IPS-20b (cell line): ENCODE data around the gene JMJD4.

Experiments used
- H3K27ac ChIP-seq: one replicate; pipeline ENCODE4 v1.5.1; 2013; ENCODE audit warnings: low read length
- H3K27me3 ChIP-seq: 2 replicates; pipeline ENCODE4 v1.6.1; 2013; ENCODE audit warnings: mild to moderate bottlenecking, low read length, inconsistent platforms; ENCODE audit not compliant: insufficient read depth
- H3K36me3 ChIP-seq: 2 replicates; pipeline ENCODE4 v1.6.1; 2013; ENCODE audit warnings: low read depth, mild to moderate bottlenecking, inconsistent platforms, low read length, moderate library complexity; ENCODE audit not compliant: insufficient read depth
- H3K4me1 ChIP-seq: 2 replicates; pipeline ENCODE4 v1.6.1; 2013; ENCODE audit warnings: mild to moderate bottlenecking, control low read depth, inconsistent platforms, low read length, moderate library complexity; ENCODE audit not compliant: insufficient read depth
- H3K4me3 ChIP-seq: 2 replicates; pipeline ENCODE4 v1.5.1; 2013; ENCODE audit warnings: mild to moderate bottlenecking, low read length, inconsistent platforms
- H3K9ac ChIP-seq: 2 replicates; pipeline ENCODE4 v1.6.1; 2013; ENCODE audit warnings: low read depth, mild to moderate bottlenecking, inconsistent platforms, low read length, moderate library complexity
- H3K9me3 ChIP-seq: 2 replicates; pipeline ENCODE4 v1.6.1; 2013; ENCODE audit warnings: mild to moderate bottlenecking, low read depth, low read length, inconsistent platforms; ENCODE audit not compliant: insufficient read depth

The JMJD4 gene

GRCh38 chr1:227734856-227735538 lies at the start of gene JMJD4, which contains the start of gene SNAP47:
TSS of gene JMJD4 (minus strand) at chr1:227735302. CDS start at chr1:227735273, 29 bp downstream.
TSS of gene SNAP47 (plus strand) at chr1:227735435. CDS start at chr1:227747737, 12,302 bp downstream.
- Histone ChIP-seq H3K9me3 (no peaks in the 10 kb centered on the region), H3K27ac (peak within 1 kb of the TSS; percentile 70), H3K4me1 (peaks cover 3% of the 10 kb centered on the region), H3K27me3 (no peaks in the 10 kb centered on the region), H3K9ac (peak within 1 kb of the TSS; percentile 83; the same call in 1 of the 2 replicates), H3K36me3 (peaks cover 28% of the 10 kb centered on the region), H3K4me3 (peak within 1 kb of the TSS; percentile 87)

GRCh38 chr1:227782226-227782625 lies 47.1 kb upstream of the JMJD4 start:
- peaks cover 19% of the 10 kb centered on the region for H3K27me3 ChIP-seq

GRCh38 chr1:227781314-227781930 lies 46.3 kb upstream of the JMJD4 start:
- no peak overlapping the region for H3K4me3 ChIP-seq
- no peak overlapping the region for H3K27ac ChIP-seq
- no peaks in the 10 kb centered on the region for H3K4me1 ChIP-seq
- peaks cover 11% of the 10 kb centered on the region for H3K27me3 ChIP-seq
- no peaks in the 10 kb centered on the region for H3K9me3 ChIP-seq
- no peak overlapping the region for H3K9ac ChIP-seq
- H3K36me3 ChIP-seq, result peaks cover 9% of the 10 kb centered on the region

More at GRCh38 chr1:227782226-227782625, 47.1 kb upstream of the JMJD4 start:
- Histone ChIP-seq H3K4me1 (no peaks in the 10 kb centered on the region), H3K36me3 (peaks cover 6% of the 10 kb centered on the region), H3K27ac (no peak overlapping the region), H3K9me3 (no peaks in the 10 kb centered on the region), H3K4me3 (no peak overlapping the region), H3K9ac (no peak overlapping the region)

- no peak overlapping the region for H3K27ac ChIP-seq
- H3K36me3 ChIP-seq, result peaks cover 19% of the 10 kb centered on the region
These were observed 45.3 kb upstream of the JMJD4 start for GRCh38 chr1:227780101-227781044.

GRCh38 chr1:227779685-227780084 lies 44.6 kb upstream of the JMJD4 start:
- no peaks in the 10 kb centered on the region for H3K9me3 ChIP-seq
- H3K9ac ChIP-seq, result no peak overlapping the region
- no peak overlapping the region for H3K4me3 ChIP-seq
- H3K27me3 ChIP-seq, result no peaks in the 10 kb centered on the region
- H3K36me3 ChIP-seq, result peaks cover 22% of the 10 kb centered on the region
- no peaks in the 10 kb centered on the region for H3K4me1 ChIP-seq
- no peak overlapping the region for H3K27ac ChIP-seq

More at GRCh38 chr1:227780101-227781044, 45.3 kb upstream of the JMJD4 start:
- Histone ChIP-seq H3K9ac (no peak overlapping the region), H3K27me3 (peaks cover under 1% of the 10 kb centered on the region; the same call in 1 of the 2 replicates), H3K9me3 (no peaks in the 10 kb centered on the region), H3K4me1 (no peaks in the 10 kb centered on the region), H3K4me3 (no peak overlapping the region)

- Histone ChIP-seq H3K27ac (no peak overlapping the region), H3K36me3 (peaks cover 22% of the 10 kb centered on the region), H3K9ac (no peak overlapping the region)
These were observed 43.9 kb upstream of the JMJD4 start for GRCh38 chr1:227779021-227779441.

GRCh38 chr1:227778401-227778947 lies 43.4 kb upstream of the JMJD4 start:
- H3K27ac ChIP-seq, result no peak overlapping the region
- H3K9ac ChIP-seq, result no peak overlapping the region
- H3K4me1 ChIP-seq, result no peaks in the 10 kb centered on the region
- H3K27me3 ChIP-seq, result no peaks in the 10 kb centered on the region
- H3K4me3 ChIP-seq, result no peak overlapping the region
- peaks cover 22% of the 10 kb centered on the region for H3K36me3 ChIP-seq
- no peaks in the 10 kb centered on the region for H3K9me3 ChIP-seq

More at GRCh38 chr1:227779021-227779441, 43.9 kb upstream of the JMJD4 start:
- H3K4me3 ChIP-seq, result no peak overlapping the region
- no peaks in the 10 kb centered on the region for H3K27me3 ChIP-seq
- no peaks in the 10 kb centered on the region for H3K4me1 ChIP-seq
- H3K9me3 ChIP-seq, result no peaks in the 10 kb centered on the region

- H3K4me1 ChIP-seq, result no peaks in the 10 kb centered on the region
- H3K36me3 ChIP-seq, result peaks cover 22% of the 10 kb centered on the region
- no peak overlapping the region for H3K9ac ChIP-seq
- no peaks in the 10 kb centered on the region for H3K27me3 ChIP-seq
- H3K27ac ChIP-seq, result no peak overlapping the region
- no peak overlapping the region for H3K4me3 ChIP-seq
- H3K9me3 ChIP-seq, result no peaks in the 10 kb centered on the region
These were observed 42.5 kb upstream of the JMJD4 start for GRCh38 chr1:227777646-227778045.

GRCh38 chr1:227777156-227777555 lies 42.1 kb upstream of the JMJD4 start:
- no peaks in the 10 kb centered on the region for H3K4me1 ChIP-seq
- no peaks in the 10 kb centered on the region for H3K27me3 ChIP-seq
- H3K9ac ChIP-seq, result no peak overlapping the region
- no peaks in the 10 kb centered on the region for H3K9me3 ChIP-seq
- no peak overlapping the region for H3K4me3 ChIP-seq
- H3K27ac ChIP-seq, result no peak overlapping the region
- H3K36me3 ChIP-seq, result peaks cover 22% of the 10 kb centered on the region

GRCh38 chr1:227776331-227776771 lies 41.2 kb upstream of the JMJD4 start:
- Histone ChIP-seq H3K27ac (no peak overlapping the region), H3K4me1 (no peaks in the 10 kb centered on the region)

GRCh38 chr1:227775841-227776240 lies 40.7 kb upstream of the JMJD4 start:
- H3K27ac ChIP-seq, result no peak overlapping the region
- no peak overlapping the region for H3K9ac ChIP-seq
- H3K4me1 ChIP-seq, result no peaks in the 10 kb centered on the region
- H3K4me3 ChIP-seq, result no peak overlapping the region
- no peaks in the 10 kb centered on the region for H3K9me3 ChIP-seq
- H3K27me3 ChIP-seq, result no peaks in the 10 kb centered on the region
- peaks cover 22% of the 10 kb centered on the region for H3K36me3 ChIP-seq

More at GRCh38 chr1:227776331-227776771, 41.2 kb upstream of the JMJD4 start:
- H3K4me3 ChIP-seq, result no peak overlapping the region
- no peak overlapping the region for H3K9ac ChIP-seq
- peaks cover 22% of the 10 kb centered on the region for H3K36me3 ChIP-seq
- H3K27me3 ChIP-seq, result no peaks in the 10 kb centered on the region
- no peaks in the 10 kb centered on the region for H3K9me3 ChIP-seq
